T-helper 1 cell treated with Interleukin-12 subunit alpha and Interleukin-12 subunit beta and Interleukin-4 antibody, amounts not matched to agents 30 μg/mL and 1 μg/mL, for 36 hours (primary cell): ENCODE results near the gene EAF1.
"Not testable (repeated sequence)": the region's sequence is repeated elsewhere in the genome, so short reads cannot be mapped to it uniquely, and the experiment has no call there.

ENCODE experiments used
- H3K27ac Mint-ChIP-seq: one replicate; pipeline ENCODE4 v1.8.0; 2021; ENCODE audit warnings: mild to moderate bottlenecking, mixed read lengths
- H3K27me3 Mint-ChIP-seq: one replicate; pipeline ENCODE4 v1.8.0; 2021; ENCODE audit warnings: low read depth, mixed read lengths
- H3K36me3 Mint-ChIP-seq: one replicate; pipeline ENCODE4 v1.8.0; 2021; ENCODE audit warnings: low read depth, mixed read lengths
- H3K4me1 Mint-ChIP-seq: one replicate; pipeline ENCODE4 v1.8.0; 2021; ENCODE audit warnings: low read depth, mixed read lengths
- H3K4me3 Mint-ChIP-seq: one replicate; pipeline ENCODE4 v1.8.0; 2021; ENCODE audit warnings: mild to moderate bottlenecking, moderate library complexity, mixed read lengths
- H3K9me3 Mint-ChIP-seq: one replicate; pipeline ENCODE4 v1.8.0; 2021; ENCODE audit warnings: mixed read lengths

The EAF1 gene

DNA sequence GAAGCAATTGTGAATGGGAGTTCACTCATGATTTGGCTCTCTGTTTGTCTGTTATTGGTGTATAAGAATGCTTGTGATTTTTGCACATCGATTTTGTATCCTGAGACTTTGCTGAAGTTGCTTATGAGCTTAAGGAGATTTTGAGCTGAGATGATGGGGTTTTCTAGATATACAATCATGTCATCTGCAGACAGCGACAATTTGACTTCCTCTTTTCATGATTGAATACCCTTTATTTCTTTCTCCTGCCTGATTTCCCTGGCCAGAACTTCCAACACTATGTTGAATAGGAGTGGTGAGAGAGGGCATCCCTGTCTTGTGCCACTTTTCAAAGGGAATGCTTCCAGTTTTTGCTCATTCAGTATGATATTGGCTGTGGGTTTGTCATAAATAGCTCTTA lies 34.1 kb upstream of the EAF1 start:
- not testable (repeated sequence) for H3K4me1 Mint-ChIP-seq, H3K27me3 Mint-ChIP-seq, H3K27ac Mint-ChIP-seq, H3K9me3 Mint-ChIP-seq, H3K4me3 Mint-ChIP-seq, H3K36me3 Mint-ChIP-seq

DNA sequence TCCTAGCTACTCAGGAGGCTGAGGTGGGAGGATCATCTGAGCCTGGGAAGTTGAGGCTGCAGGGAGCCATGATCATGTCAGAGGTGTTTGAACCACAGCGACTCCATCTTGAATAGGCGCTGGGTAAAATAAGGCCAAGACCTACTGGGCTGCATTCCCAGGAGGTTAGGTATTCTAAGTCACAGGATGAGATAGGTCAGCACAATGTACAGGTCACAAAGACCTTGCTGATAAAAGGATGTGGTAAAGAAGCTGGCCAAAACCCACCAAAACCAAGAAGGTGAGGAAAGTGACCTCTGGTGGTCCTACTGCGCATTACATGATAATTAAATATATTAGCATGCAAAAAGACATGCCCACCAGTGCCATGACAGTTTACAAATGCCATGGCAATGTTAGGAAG lies 28.7 kb upstream of the EAF1 start:
- H3K36me3 Mint-ChIP-seq, H3K27ac Mint-ChIP-seq, H3K4me3 Mint-ChIP-seq: not testable (repeated sequence)

DNA sequence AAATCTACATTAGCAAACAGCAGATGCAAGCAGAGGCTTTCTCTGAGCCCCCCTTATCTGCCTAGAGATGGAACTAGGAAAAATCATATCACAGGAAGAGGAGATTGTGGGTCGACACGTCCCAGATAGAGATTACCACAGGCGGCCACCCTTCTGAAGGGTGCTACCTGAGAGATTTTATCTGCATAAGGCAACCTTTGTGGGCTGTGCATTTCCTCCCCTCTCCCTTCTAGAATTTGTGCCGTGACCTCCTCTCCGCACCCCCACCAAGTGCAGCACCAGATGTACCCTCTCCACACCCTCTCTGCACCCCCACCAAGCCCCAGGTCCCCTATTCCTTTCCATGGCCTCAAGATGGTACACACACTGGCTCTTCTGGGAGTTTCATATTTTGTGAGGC lies 27.4 kb upstream of the EAF1 start:
- Mint-ChIP-seq H3K4me3 (peak overlapping the region; percentile 13), H3K27ac (no peak overlapping the region), H3K27me3 (no peaks in the 10 kb centered on the region), H3K4me1 (peaks cover 22% of the 10 kb centered on the region), H3K9me3 (no peaks in the 10 kb centered on the region), H3K36me3 (no peaks in the 10 kb centered on the region)

More for the DNA sequence above, 28.7 kb upstream of the EAF1 start:
- not testable (repeated sequence) for H3K27me3 Mint-ChIP-seq, H3K9me3 Mint-ChIP-seq
- peaks cover 20% of the 10 kb centered on the region for H3K4me1 Mint-ChIP-seq

DNA sequence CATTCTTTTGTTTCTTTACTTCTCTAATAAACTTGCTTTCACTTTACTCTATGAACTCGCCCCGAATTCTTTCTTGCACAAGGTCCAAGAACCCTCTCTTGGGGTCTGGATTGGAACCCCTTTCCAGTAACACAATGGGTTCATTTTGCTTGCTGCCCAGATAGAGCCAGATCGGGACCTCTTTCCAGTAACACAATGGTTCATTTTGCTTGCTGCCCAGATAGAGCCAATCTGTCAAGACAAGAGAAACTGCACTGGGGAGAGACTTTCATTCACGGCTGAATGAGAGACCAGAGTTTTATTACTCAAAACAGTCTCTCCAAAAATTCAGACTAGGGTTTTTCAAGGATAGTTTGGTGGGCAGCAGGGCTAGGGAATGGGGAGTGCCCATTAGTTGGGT lies 25.5 kb upstream of the EAF1 start:
- no peak overlapping the region for H3K4me3 Mint-ChIP-seq
- H3K27me3 Mint-ChIP-seq: no peaks in the 10 kb centered on the region
- no peak overlapping the region for H3K27ac Mint-ChIP-seq
- no peaks in the 10 kb centered on the region for H3K36me3 Mint-ChIP-seq
- H3K9me3 Mint-ChIP-seq: no peaks in the 10 kb centered on the region
- H3K4me1 Mint-ChIP-seq: peaks cover 25% of the 10 kb centered on the region

GRCh38 chr3:15403495-15403894 lies 23.9 kb upstream of the EAF1 start:
- Mint-ChIP-seq H3K4me1 (peaks cover 25% of the 10 kb centered on the region), H3K9me3 (no peaks in the 10 kb centered on the region), H3K27me3 (no peaks in the 10 kb centered on the region), H3K36me3 (no peaks in the 10 kb centered on the region), H3K4me3 (no peak overlapping the region), H3K27ac (no peak overlapping the region)

DNA sequence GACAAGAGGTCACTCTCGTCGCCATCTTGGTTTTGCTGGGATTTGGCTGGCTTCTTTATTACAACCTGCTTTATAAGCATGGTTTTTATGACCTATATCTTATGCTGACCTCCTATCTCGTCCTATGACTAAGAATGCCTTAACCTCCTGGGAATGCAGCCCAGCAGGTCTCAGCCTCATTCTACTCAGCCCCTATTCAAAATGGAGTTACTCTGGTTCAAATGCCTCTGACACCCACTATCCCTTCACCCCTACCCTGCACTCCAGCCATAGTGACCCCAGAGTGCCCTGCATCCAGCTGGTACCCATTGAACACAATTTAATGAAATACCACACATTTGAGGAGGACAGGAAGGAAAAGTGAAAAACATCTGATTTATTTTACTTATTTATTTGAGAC lies 23.4 kb upstream of the EAF1 start:
- Mint-ChIP-seq H3K4me1 (peaks cover 25% of the 10 kb centered on the region), H3K4me3 (no peak overlapping the region), H3K27me3 (no peaks in the 10 kb centered on the region), H3K9me3 (no peaks in the 10 kb centered on the region), H3K36me3 (no peaks in the 10 kb centered on the region), H3K27ac (no peak overlapping the region)

DNA sequence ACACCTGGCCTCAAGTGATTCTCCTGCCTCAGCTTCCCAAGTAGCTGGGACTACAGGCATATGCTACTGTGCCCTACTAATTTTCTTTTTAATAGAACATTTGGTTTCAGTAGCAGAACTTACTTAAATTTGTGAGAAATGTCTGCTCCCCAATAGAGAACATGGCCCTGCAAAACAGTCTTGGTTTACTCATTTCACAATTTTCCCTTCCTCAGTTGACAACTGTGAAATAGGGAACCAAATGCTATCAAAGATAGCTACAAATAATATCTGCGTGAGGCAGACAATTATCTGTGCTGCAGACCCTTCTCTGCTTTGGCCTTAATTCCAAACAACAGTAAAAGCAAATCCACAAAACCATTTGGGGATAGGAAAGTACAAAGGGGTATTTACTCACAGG lies 22.6 kb upstream of the EAF1 start:
- no peaks in the 10 kb centered on the region for H3K27me3 Mint-ChIP-seq
- no peak overlapping the region for H3K27ac Mint-ChIP-seq
- no peak overlapping the region for H3K4me3 Mint-ChIP-seq
- H3K9me3 Mint-ChIP-seq: no peaks in the 10 kb centered on the region
- peaks cover 21% of the 10 kb centered on the region for H3K4me1 Mint-ChIP-seq
- peaks cover 3% of the 10 kb centered on the region for H3K36me3 Mint-ChIP-seq

GRCh38 chr3:15405448-15406050 lies 21.8 kb upstream of the EAF1 start:
- Mint-ChIP-seq H3K4me3 (no peak overlapping the region), H3K4me1 (peaks cover 13% of the 10 kb centered on the region), H3K9me3 (no peaks in the 10 kb centered on the region), H3K36me3 (peaks cover 3% of the 10 kb centered on the region), H3K27ac (no peak overlapping the region), H3K27me3 (no peaks in the 10 kb centered on the region)

- Mint-ChIP-seq H3K4me3 (no peak overlapping the region), H3K4me1 (peaks cover 3% of the 10 kb centered on the region), H3K27ac (no peak overlapping the region), H3K27me3 (no peaks in the 10 kb centered on the region), H3K9me3 (no peaks in the 10 kb centered on the region), H3K36me3 (peaks cover 13% of the 10 kb centered on the region)
Observed at GRCh38 chr3:15409239-15409638, 18.2 kb upstream of the EAF1 start.

GRCh38 chr3:15409774-15410173 lies 17.6 kb upstream of the EAF1 start:
- peaks cover 3% of the 10 kb centered on the region for H3K4me1 Mint-ChIP-seq
- no peaks in the 10 kb centered on the region for H3K9me3 Mint-ChIP-seq
- H3K4me3 Mint-ChIP-seq: no peak overlapping the region
- no peaks in the 10 kb centered on the region for H3K27me3 Mint-ChIP-seq
- no peak overlapping the region for H3K27ac Mint-ChIP-seq
- H3K36me3 Mint-ChIP-seq: peaks cover 13% of the 10 kb centered on the region

DNA sequence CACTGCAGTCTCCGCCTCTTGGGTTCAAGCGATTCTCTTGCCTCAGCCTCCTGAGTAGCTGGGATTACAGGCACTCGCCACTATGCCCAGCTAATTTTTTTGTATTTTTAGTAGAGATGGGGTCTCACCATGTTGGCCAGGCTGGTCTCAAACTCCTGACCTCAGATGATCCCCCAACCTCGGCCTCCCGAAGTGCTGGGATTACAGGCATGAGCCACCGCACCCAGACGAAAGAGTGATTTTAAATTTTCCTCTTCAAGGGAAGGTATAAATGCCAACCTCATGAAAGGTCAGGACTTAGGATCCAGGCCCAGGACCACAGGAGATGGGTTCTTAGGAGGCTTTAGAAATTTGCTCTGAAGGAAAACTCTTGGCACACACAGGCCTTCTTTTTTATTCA lies 16.4 kb upstream of the EAF1 start:
- H3K36me3 Mint-ChIP-seq: peaks cover 22% of the 10 kb centered on the region
- not testable (repeated sequence) for H3K9me3 Mint-ChIP-seq, H3K27me3 Mint-ChIP-seq, H3K4me1 Mint-ChIP-seq, H3K4me3 Mint-ChIP-seq, H3K27ac Mint-ChIP-seq

DNA sequence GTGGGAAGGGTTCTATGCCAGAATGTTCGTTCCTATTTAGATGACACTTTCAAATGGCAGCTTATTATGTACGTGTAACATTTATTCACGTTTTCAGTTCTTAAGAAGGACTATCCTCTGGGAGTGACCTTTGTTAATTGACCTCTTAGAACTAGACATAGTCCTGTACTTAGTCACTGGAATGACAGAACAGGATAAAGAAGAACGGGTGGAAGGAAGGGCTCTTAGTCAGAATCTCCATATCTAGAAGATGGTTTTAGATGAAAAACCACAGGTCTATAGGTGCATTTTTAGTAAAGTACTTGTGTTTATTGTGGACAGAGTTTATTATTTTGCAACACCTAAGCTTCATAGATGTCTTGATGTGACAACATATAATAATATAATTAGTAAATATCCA lies 6.5 kb upstream of the EAF1 start:
- H3K9me3 Mint-ChIP-seq: no peaks in the 10 kb centered on the region
- no peak overlapping the region for H3K27ac Mint-ChIP-seq
- H3K36me3 Mint-ChIP-seq: peaks cover 11% of the 10 kb centered on the region
- no peaks in the 10 kb centered on the region for H3K27me3 Mint-ChIP-seq
- no peak overlapping the region for H3K4me3 Mint-ChIP-seq
- H3K4me1 Mint-ChIP-seq: peaks cover 13% of the 10 kb centered on the region

DNA sequence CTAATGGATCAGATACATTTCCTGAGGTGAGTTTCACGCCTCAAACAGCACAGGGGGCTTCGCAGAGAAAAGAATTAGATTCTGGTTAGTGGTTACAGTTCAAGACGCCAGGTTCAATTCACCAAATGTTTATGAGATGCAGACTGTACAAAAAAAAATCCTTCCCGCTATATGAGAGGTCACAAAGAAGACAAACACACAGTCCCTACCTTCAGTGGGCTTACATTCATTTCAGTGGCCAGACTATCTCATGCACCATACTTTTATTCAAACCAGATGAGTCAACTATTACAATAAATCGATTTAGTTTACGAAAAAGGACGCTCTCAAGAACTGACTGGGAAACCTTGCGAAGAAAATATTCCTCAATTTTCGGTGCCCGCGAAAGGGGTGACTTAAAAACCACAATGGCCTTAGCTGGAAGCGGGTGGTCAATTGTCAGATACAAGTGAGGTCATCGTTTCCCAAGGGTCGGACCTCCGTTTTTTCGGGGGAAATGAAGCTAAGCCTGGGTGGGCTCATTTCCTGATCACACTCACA lies 749 bp upstream of the EAF1 start:
- Mint-ChIP-seq H3K27me3 (no peaks in the 10 kb centered on the region), H3K27ac (peak overlapping the region; percentile 90), H3K36me3 (peaks cover 28% of the 10 kb centered on the region), H3K4me3 (peak overlapping the region; percentile 96), H3K4me1 (peaks cover 39% of the 10 kb centered on the region), H3K9me3 (peaks cover 3% of the 10 kb centered on the region)

DNA sequence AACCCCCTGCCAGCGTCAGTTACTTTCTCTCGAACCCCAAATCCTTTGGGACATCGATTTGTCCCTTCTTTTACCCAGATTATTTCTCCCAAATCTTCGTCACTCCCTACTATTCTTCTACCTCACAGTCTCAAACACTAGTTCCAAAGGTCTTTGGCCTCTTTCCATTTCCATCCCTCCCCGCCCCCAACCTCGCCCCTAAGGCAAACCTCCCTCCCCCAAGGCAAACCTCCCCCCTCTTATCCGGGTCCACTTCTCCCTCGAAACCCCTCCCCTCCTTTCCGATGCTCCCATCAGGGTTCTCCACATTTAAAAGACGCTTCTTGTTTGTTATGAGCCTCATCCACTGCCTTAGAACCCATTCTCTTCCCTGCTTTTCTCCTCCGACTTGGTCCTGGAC lies 583 bp downstream of the EAF1 start:
- H3K36me3 Mint-ChIP-seq: peaks cover 25% of the 10 kb centered on the region
- peaks cover 43% of the 10 kb centered on the region for H3K4me1 Mint-ChIP-seq
- no peaks in the 10 kb centered on the region for H3K27me3 Mint-ChIP-seq
- peak overlapping the region; percentile 90 for H3K27ac Mint-ChIP-seq
- H3K9me3 Mint-ChIP-seq: peaks cover 3% of the 10 kb centered on the region
- peak overlapping the region; percentile 96 for H3K4me3 Mint-ChIP-seq

DNA sequence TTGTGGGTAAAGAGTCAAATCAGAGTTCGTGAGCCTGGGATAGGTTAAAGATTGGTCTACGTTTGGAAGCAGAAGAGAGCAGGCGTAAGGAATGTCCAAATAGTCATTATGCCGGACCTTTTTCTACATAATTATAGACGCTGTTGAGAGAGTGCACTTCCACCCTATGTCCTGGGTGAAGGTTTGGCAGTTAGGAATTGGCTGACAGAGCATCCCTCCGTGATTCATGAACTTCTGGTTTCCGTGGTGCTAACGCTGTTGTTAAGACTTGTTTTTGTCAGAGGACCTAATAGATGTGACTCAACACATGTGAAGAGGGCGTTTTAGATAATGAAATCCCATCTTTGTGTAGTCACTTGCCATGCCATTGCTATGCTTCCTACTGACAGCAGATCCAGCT lies 1.1 kb downstream of the EAF1 start:
- Mint-ChIP-seq H3K36me3 (peaks cover 29% of the 10 kb centered on the region), H3K27me3 (no peaks in the 10 kb centered on the region), H3K4me1 (peaks cover 45% of the 10 kb centered on the region), H3K27ac (peak overlapping the region; percentile 90), H3K9me3 (peaks cover 3% of the 10 kb centered on the region), H3K4me3 (peak overlapping the region; percentile 96)

- H3K9me3 Mint-ChIP-seq: peaks cover 3% of the 10 kb centered on the region
- H3K27me3 Mint-ChIP-seq: no peaks in the 10 kb centered on the region
- H3K36me3 Mint-ChIP-seq: peaks cover 33% of the 10 kb centered on the region
- peak overlapping the region; percentile 96 for H3K4me3 Mint-ChIP-seq
- peaks cover 46% of the 10 kb centered on the region for H3K4me1 Mint-ChIP-seq
- peak overlapping the region; percentile 90 for H3K27ac Mint-ChIP-seq
Observed at GRCh38 chr3:15429080-15429479, 1.7 kb downstream of the EAF1 start.
